Liver (tissue), 9 donors: ENCODE data around the gene TRAPPC12. TPM values are rescaled to one million over a fixed set of nuclear protein-coding genes. Genes with fewer than 3 reads are reported as not detected.

Experiments
- DNase-seq: peaks from one replicate; pipeline ENCODE4 v3.0.0-alpha.2; 2017; ENCODE audit warnings: low spot score
- H3K27ac ChIP-seq, 2 donors: one replicate each; pipeline ENCODE4 v1.7.0; 2013; ENCODE audit warnings: inconsistent platforms in 2 of 2, low read length in 2 of 2, control low read depth in 1 of 2, low read depth in 1 of 2, mild to moderate bottlenecking in 1 of 2
- H3K27me3 ChIP-seq, 4 donors: one replicate each; pipeline versions ENCODE4 v1.6.1 to v1.7.0; 2013; ENCODE audit warnings: low read length in 3 of 4, inconsistent platforms in 1 of 4, mild to moderate bottlenecking in 1 of 4, moderate library complexity in 1 of 4; ENCODE audit not compliant: control insufficient read depth in 4 of 4, insufficient read depth in 4 of 4
- H3K36me3 ChIP-seq, 4 donors: one replicate each; pipeline versions ENCODE4 v1.6.1 to v1.7.0; 2013; ENCODE audit warnings: low read length in 3 of 4, mild to moderate bottlenecking in 3 of 4, low read depth in 1 of 4, moderate library complexity in 1 of 4; ENCODE audit not compliant: control insufficient read depth in 4 of 4, insufficient read depth in 3 of 4
- H3K4me1 ChIP-seq, 4 donors: one replicate each; pipeline versions ENCODE4 v1.6.1 to v1.7.0; 2013; ENCODE audit warnings: low read length in 3 of 4, mild to moderate bottlenecking in 3 of 4, moderate library complexity in 1 of 4; ENCODE audit not compliant: control insufficient read depth in 4 of 4, insufficient read depth in 4 of 4
- H3K4me3 ChIP-seq, 3 donors: one replicate each; pipeline versions ENCODE4 v1.6.1 to v1.7.0; 2013; ENCODE audit warnings: low read length in 3 of 3, control low read depth in 1 of 3, low read depth in 1 of 3, mild to moderate bottlenecking in 1 of 3
- H3K9ac ChIP-seq, 2 donors: one replicate each; pipeline ENCODE4 v1.7.0; 2013; ENCODE audit warnings: low read length in 2 of 2, mild to moderate bottlenecking in 2 of 2, moderate library complexity in 2 of 2, control low read depth in 1 of 2, low read depth in 1 of 2
- H3K9me3 ChIP-seq, 4 donors: one replicate each; pipeline versions ENCODE4 v1.6.1 to v1.7.0; 2013; ENCODE audit warnings: low read length in 3 of 4; ENCODE audit not compliant: control insufficient read depth in 4 of 4
- ATF3 ChIP-seq: IDR thresholded peaks from 2 replicates; pipeline ENCODE4 v1.6.1; 2016; ENCODE audit warnings: antibody characterized with exemption
- EGR1 ChIP-seq, 2 donors: IDR thresholded peaks; 2 replicates each; pipeline ENCODE4 v1.6.1; 2016 to 2018; ENCODE audit warnings: antibody characterized with exemption in 2 of 2, low read depth in 2 of 2
- FOXA1 ChIP-seq: IDR thresholded peaks from 2 replicates; pipeline ENCODE4 v1.6.1; 2016; ENCODE audit warnings: antibody characterized with exemption
- FOXA2 ChIP-seq: IDR thresholded peaks from 2 replicates; pipeline ENCODE4 v1.6.1; 2016; ENCODE audit warnings: antibody characterized with exemption
- GABPA ChIP-seq, 2 donors: IDR thresholded peaks in 1 of 2; conservative IDR thresholded peaks in 1 of 2; 2 replicates each; pipeline ENCODE4 v1.6.1; 2016; ENCODE audit warnings: antibody characterized with exemption in 2 of 2, mild to moderate bottlenecking in 1 of 2, moderate library complexity in 1 of 2
- HNF4A ChIP-seq, 2 donors: conservative IDR thresholded peaks; 2 replicates each; pipeline ENCODE4 v1.6.1; 2016; ENCODE audit warnings: antibody characterized with exemption in 2 of 2, mild to moderate bottlenecking in 2 of 2
- HNF4G ChIP-seq: IDR thresholded peaks from 2 replicates; pipeline ENCODE4 v1.6.1; 2016; ENCODE audit warnings: antibody characterized with exemption
- JUND ChIP-seq, 2 donors: IDR thresholded peaks; 2 replicates each; pipeline ENCODE4 v1.6.1; 2016; ENCODE audit warnings: antibody characterized with exemption in 2 of 2
- NR2F2 ChIP-seq: IDR thresholded peaks from 2 replicates; pipeline ENCODE4 v1.6.1; 2016; ENCODE audit warnings: antibody characterized with exemption
- RAD21 ChIP-seq, 2 donors: IDR thresholded peaks; 2 replicates each; pipeline ENCODE4 v1.6.1; 2016; ENCODE audit warnings: antibody characterized with exemption in 2 of 2, mild to moderate bottlenecking in 2 of 2
- REST ChIP-seq: IDR thresholded peaks from 2 replicates; pipeline ENCODE4 v1.6.1; 2016; ENCODE audit warnings: antibody characterized with exemption, mild to moderate bottlenecking
- RXRA ChIP-seq, 2 donors: IDR thresholded peaks; 2 replicates each; pipeline ENCODE4 v1.6.1; 2017 to 2018; ENCODE audit warnings: antibody characterized with exemption in 2 of 2, mild to moderate bottlenecking in 1 of 2
- SP1 ChIP-seq: IDR thresholded peaks from 2 replicates; pipeline ENCODE4 v1.6.1; 2018; ENCODE audit warnings: antibody characterized with exemption, mild to moderate bottlenecking
- TAF1 ChIP-seq: conservative IDR thresholded peaks from 2 replicates; pipeline ENCODE4 v1.6.1; 2016; ENCODE audit warnings: antibody characterized with exemption, mild to moderate bottlenecking
- YY1 ChIP-seq: IDR thresholded peaks from 2 replicates; pipeline ENCODE4 v1.6.1; 2016; ENCODE audit warnings: antibody characterized with exemption, mild to moderate bottlenecking
- ZBTB33 ChIP-seq: IDR thresholded peaks from 2 replicates; pipeline ENCODE4 v1.6.1; 2016; ENCODE audit warnings: antibody characterized with exemption
- WGBS: extraction: QIAGEN DNeasy Blood & Tissue Kit; methylation state at CpG from one replicate; pipeline ENCODE4 v1.1.7; 2013; 5-methylcytosine and 5-hydroxymethylcytosine counted together
- polyA plus RNA-seq, 2 donors: library from polyadenylated mRNA; stranded (reverse) in 1 of 2; unstranded in 1 of 2; fragments of 200-250 nt in 1 of 2; fragments of >200 nt in 1 of 2; fragmentation: Nextera tagmentation in 1 of 2; extraction: Ambion mirVana in 1 of 2; gene quantifications; one replicate each; pipeline versions ENCODE4 v1.2.1 to v1.2.3, GENCODE V29; 2013 to 2015
- total RNA-seq, 2 donors: library from RNA; depleted of rRNA; stranded (reverse); fragments of >200 nt; gene quantifications; one replicate each; pipeline ENCODE4 v1.2.3, GENCODE V29; 2014
- TF ChIP-seq, protein P1 (sequence below): fragments of 150-350 bp; IDR thresholded peaks from 2 replicates; pipeline ENCODE4 v1.5.1; 2017; ENCODE audit warnings: improper control_type of control experiment, low read depth, low read length; ENCODE audit not compliant: missing input control
- donor health status: healthy.
- donor health status: healthy.
- donor health status: healthy.
- donor health status: healthy.
- donor health status: healthy.

TRAPPC12 gene
- total and polyA plus RNA-seq, 4 donors: 30.2 to 60.9 (median 39.7) TPM

DNA sequence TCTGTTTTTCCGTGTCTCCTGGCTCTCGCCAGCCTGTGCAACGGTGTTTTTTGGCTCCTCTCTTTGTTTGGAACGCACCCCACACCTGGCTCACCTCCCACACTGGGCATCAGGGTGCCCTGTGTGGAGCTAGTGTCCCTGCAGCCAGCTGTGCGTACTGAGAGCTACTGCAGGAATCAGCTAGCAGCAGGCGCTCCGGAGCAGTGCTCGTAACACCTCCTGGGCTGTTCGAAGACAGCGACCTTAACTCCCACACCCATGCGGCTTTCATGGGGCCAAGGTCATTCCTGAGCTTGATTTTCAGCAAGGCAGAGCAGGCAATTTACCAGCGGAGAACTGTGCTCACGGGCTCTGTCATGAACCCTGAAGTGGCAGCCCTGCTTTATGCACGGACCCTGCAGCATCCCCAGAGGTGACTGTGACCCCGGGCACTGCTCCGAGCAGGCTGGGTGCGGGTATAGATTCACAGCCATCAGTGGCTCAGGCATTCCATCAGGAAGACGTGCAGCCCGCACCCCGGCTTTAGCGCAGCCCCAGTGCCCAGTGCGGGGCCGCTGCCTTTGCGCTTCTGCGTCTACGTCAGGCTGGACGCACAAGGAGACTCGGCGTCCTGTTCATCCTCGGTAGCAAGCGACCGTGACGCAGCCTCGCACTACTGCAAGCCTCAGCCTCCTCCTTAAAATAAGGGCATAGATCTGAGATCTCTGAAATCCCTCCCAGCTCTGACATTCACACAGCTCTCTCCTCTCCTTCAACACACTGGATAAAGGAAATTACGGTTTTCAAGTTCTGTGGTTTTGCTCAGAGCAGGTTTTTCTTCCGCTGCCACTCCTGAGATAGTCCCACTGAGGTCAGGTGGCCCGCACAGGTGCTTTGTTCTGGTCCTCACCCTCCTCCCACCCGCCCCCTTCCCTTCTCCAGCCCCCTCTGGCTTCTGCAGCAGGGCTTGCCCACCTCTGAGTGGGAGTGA is 81.6 kb downstream of the TRAPPC12 start (continued):
- TF ChIP-seq ZBTB33 (no peak), SP1 (no peak), JUND (IDR thresholded peaks at IDR 0.05) (no peak), EGR1 (IDR thresholded peaks at IDR 0.05; ENCODE audit: low read depth in 2 of 2) (no peak), ATF3 (no peak)

- WGBS: 77% methylated on average over 12 of the region's 12 CpGs
Measured at GRCh38 chr2:3461801-3462492, 82.5 kb downstream of the TRAPPC12 start.

More at GRCh38 chr2:3461801-3462492, 82.5 kb downstream of the TRAPPC12 start:
- DNase-seq: no peak
- no peaks in the 10 kb centered on the region for H3K9me3 ChIP-seq
- TF ChIP-seq REST: no peak
- TF ChIP-seq ZBTB33: no peak
- no peak for TF ChIP-seq JUND (IDR thresholded peaks at IDR 0.05)
- no peak for TF ChIP-seq EGR1 (IDR thresholded peaks at IDR 0.05; ENCODE audit: low read depth in 2 of 2)
- TF ChIP-seq TAF1: no peak
- no peak for TF ChIP-seq FOXA2
- TF ChIP-seq RXRA (IDR thresholded peaks at IDR 0.05): no peak
- no peak for TF ChIP-seq YY1
- no peak for TF ChIP-seq GABPA (IDR thresholded peaks at IDR 0.05 in 1 of 2, conservative IDR thresholded peaks at IDR 0.05 in 1 of 2)
- TF ChIP-seq, protein P1, sequence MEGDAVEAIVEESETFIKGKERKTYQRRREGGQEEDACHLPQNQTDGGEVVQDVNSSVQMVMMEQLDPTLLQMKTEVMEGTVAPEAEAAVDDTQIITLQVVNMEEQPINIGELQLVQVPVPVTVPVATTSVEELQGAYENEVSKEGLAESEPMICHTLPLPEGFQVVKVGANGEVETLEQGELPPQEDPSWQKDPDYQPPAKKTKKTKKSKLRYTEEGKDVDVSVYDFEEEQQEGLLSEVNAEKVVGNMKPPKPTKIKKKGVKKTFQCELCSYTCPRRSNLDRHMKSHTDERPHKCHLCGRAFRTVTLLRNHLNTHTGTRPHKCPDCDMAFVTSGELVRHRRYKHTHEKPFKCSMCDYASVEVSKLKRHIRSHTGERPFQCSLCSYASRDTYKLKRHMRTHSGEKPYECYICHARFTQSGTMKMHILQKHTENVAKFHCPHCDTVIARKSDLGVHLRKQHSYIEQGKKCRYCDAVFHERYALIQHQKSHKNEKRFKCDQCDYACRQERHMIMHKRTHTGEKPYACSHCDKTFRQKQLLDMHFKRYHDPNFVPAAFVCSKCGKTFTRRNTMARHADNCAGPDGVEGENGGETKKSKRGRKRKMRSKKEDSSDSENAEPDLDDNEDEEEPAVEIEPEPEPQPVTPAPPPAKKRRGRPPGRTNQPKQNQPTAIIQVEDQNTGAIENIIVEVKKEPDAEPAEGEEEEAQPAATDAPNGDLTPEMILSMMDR: peak; percentile 91
- TF ChIP-seq HNF4A (conservative IDR thresholded peaks at IDR 0.05): no peak
- no peak for TF ChIP-seq HNF4G
- TF ChIP-seq NR2F2: no peak
- TF ChIP-seq RAD21 (IDR thresholded peaks at IDR 0.05): peak; percentile 85 to 89
- no peak for TF ChIP-seq ATF3
- TF ChIP-seq SP1: no peak
- TF ChIP-seq FOXA1: no peak
- H3K4me1 ChIP-seq: peaks cover 0 to 13% (median 8%) of the 10 kb centered on the region in 4 donors
- H3K9ac ChIP-seq: no peak overlapping the region
- no peaks in the 10 kb centered on the region for H3K27me3 ChIP-seq
- peaks cover 6 to 28% (median 22%) of the 10 kb centered on the region in 4 donors for H3K36me3 ChIP-seq
- H3K27ac ChIP-seq: no peak overlapping the region
- H3K4me3 ChIP-seq: no peak overlapping the region
